PC-9 (cell line): ENCODE results near the gene DMRT1. TPM values are rescaled to one million over a fixed set of nuclear protein-coding genes. Genes with fewer than 3 reads are reported as not detected.
"Not testable (repeated sequence)": the region's sequence is repeated elsewhere in the genome, so short reads cannot be mapped to it uniquely, and the experiment has no call there.

Source experiments
- BruUV-seq: library from RNA; stranded (reverse); fragments of 400-500 nt; replicated peaks from 2 replicates; lab custom pipeline; 2021; lab: Mats Ljungman, UMichigan
- CTCF ChIA-PET: fragments of 300-600 bp; sonication (Branson Sonifier 250); formaldehyde crosslinking; loops from one replicate; lab custom pipeline; 2022; ENCODE audit warnings: antibody characterized with exemption; lab: Charles Lee
- POLR2A ChIA-PET: fragments of 300-600 bp; sonication (Branson Sonifier 250); formaldehyde crosslinking; loops from one replicate; lab custom pipeline; 2022; ENCODE audit warnings: antibody characterized with exemption; ENCODE audit not compliant: unreplicated experiment; lab: Charles Lee
- DNase-seq, 2 experiments: peaks; one replicate each; pipeline versions ENCODE4 v3.0.0 to v3.0.0-alpha.2; 2015 to 2022; ENCODE audit warnings: mixed read lengths in 1 of 2
- H2AFZ ChIP-seq: fragments of 200-600 bp; sonication (generic); 2 replicates; pipeline ENCODE4 v1.8.1; 2017; ENCODE audit warnings: antibody characterized with exemption
- H3F3A ChIP-seq: fragments of 200-600 bp; sonication (generic); 2 replicates; pipeline ENCODE4 v1.8.1; 2017; ENCODE audit warnings: antibody characterized with exemption, mild to moderate bottlenecking, low read depth; ENCODE audit not compliant: insufficient read depth
- H3K27ac ChIP-seq: fragments of 200-600 bp; sonication (generic); 2 replicates; pipeline ENCODE4 v1.6.1; 2016; ENCODE audit warnings: mixed run types
- H3K27me3 ChIP-seq: fragments of 200-600 bp; sonication (generic); 2 replicates; pipeline ENCODE4 v1.6.1; 2016; ENCODE audit warnings: low read depth, mixed run types; ENCODE audit not compliant: insufficient read depth
- H3K36me3 ChIP-seq: fragments of 200-600 bp; sonication (generic); 2 replicates; pipeline ENCODE4 v1.6.1; 2016; ENCODE audit warnings: low read depth, mixed run types
- H3K4me1 ChIP-seq: fragments of 200-600 bp; sonication (generic); replicated peaks from 2 replicates; pipeline ENCODE4 v1.6.1; 2016; ENCODE audit warnings: mixed run types; ENCODE audit not compliant: insufficient read depth
- H3K4me2 ChIP-seq: fragments of 200-600 bp; sonication (generic); 2 replicates; pipeline ENCODE4 v1.6.1; 2017; ENCODE audit warnings: mixed run types
- H3K4me3 ChIP-seq: fragments of 200-600 bp; sonication (generic); 2 replicates; pipeline ENCODE4 v1.6.1; 2016; ENCODE audit warnings: mixed run types
- H3K79me2 ChIP-seq: fragments of 200-600 bp; sonication (generic); 2 replicates; pipeline ENCODE4 v1.6.1; 2017; ENCODE audit warnings: low read depth, mixed run types
- H3K9me2 ChIP-seq: fragments of 200-600 bp; sonication (generic); 2 replicates; pipeline ENCODE4 v1.8.1; 2017; ENCODE audit warnings: mild to moderate bottlenecking; ENCODE audit not compliant: insufficient read depth
- H3K9me3 ChIP-seq: fragments of 200-600 bp; sonication (generic); 2 replicates; pipeline ENCODE4 v1.8.1; 2016; ENCODE audit warnings: low read depth; ENCODE audit not compliant: insufficient read depth
- H4K20me1 ChIP-seq: fragments of 200-600 bp; sonication (generic); 2 replicates; pipeline ENCODE4 v1.8.1; 2017; ENCODE audit not compliant: insufficient read depth
- EZH2 ChIP-seq: fragments of 200-600 bp; sonication (generic); IDR thresholded peaks from 2 replicates; pipeline ENCODE4 v1.8.0; 2017; ENCODE audit warnings: antibody characterized with exemption, low read depth
- intact Hi-C: fragments of 100-400 bp; cut with micrococcal nuclease; formaldehyde crosslinking; loops from one replicate; pipeline ENCODE4 v1.10.0; 2022; ENCODE audit not compliant: unreplicated experiment
- total RNA-seq: library from RNA; stranded (reverse); gene quantifications from 2 replicates; pipeline ENCODE4 v1.2.3, GENCODE V29; 2021
- TF ChIP-seq, protein P1 (sequence below): fragments of 200-600 bp; sonication (generic); conservative IDR thresholded peaks from 2 replicates; pipeline ENCODE4 v1.6.1; 2017; ENCODE audit warnings: mixed run types, antibody characterized with exemption, mild to moderate bottlenecking, moderate library complexity

The DMRT1 gene
- total RNA-seq, 1 experiment from 2014 or later, result not detected

GRCh38 chr9:852539-852938 is 11.0 kb downstream of the DMRT1 start:
- Histone ChIP-seq H3K9me2 (no peaks in the 10 kb centered on the region), H3K27me3 (no peaks in the 10 kb centered on the region), H2AFZ (no peak overlapping the region), H3K4me3 (no peak overlapping the region), H3F3A (no peaks in the 10 kb centered on the region), H3K79me2 (no peaks in the 10 kb centered on the region), H3K9me3 (no peaks in the 10 kb centered on the region), H4K20me1 (no peaks in the 10 kb centered on the region), H3K36me3 (no peaks in the 10 kb centered on the region), H3K27ac (no peak overlapping the region), H3K4me1 (no peaks in the 10 kb centered on the region), H3K4me2 (no peak overlapping the region)
- DNase-seq, result no peak
- TF ChIP-seq, protein P1, sequence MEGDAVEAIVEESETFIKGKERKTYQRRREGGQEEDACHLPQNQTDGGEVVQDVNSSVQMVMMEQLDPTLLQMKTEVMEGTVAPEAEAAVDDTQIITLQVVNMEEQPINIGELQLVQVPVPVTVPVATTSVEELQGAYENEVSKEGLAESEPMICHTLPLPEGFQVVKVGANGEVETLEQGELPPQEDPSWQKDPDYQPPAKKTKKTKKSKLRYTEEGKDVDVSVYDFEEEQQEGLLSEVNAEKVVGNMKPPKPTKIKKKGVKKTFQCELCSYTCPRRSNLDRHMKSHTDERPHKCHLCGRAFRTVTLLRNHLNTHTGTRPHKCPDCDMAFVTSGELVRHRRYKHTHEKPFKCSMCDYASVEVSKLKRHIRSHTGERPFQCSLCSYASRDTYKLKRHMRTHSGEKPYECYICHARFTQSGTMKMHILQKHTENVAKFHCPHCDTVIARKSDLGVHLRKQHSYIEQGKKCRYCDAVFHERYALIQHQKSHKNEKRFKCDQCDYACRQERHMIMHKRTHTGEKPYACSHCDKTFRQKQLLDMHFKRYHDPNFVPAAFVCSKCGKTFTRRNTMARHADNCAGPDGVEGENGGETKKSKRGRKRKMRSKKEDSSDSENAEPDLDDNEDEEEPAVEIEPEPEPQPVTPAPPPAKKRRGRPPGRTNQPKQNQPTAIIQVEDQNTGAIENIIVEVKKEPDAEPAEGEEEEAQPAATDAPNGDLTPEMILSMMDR, result no peak
- TF ChIP-seq EZH2, result no peak
- ChIA-PET CTCF (no interaction called here), POLR2A (no interaction called here)
- intact Hi-C loops, result no loop called here
- BruUV-seq, result no TSS peak

GRCh38 chr9:859251-859650 is 17.8 kb downstream of the DMRT1 start:
- Histone ChIP-seq H2AFZ (no peak overlapping the region), H3K4me2 (no peak overlapping the region), H4K20me1 (no peaks in the 10 kb centered on the region), H3K4me1 (no peaks in the 10 kb centered on the region), H3K27me3 (peaks cover 8% of the 10 kb centered on the region; the same call in 1 of the 2 replicates), H3K4me3 (no peak overlapping the region), H3K79me2 (no peaks in the 10 kb centered on the region), H3K9me2 (no peaks in the 10 kb centered on the region), H3K9me3 (no peaks in the 10 kb centered on the region), H3K27ac (no peak overlapping the region), H3F3A (no peaks in the 10 kb centered on the region), H3K36me3 (no peaks in the 10 kb centered on the region)
- POLR2A ChIA-PET, result no interaction called here
- no TSS peak for BruUV-seq
- DNase-seq, result no peak
- TF ChIP-seq, protein P1, result no peak
- no peak for TF ChIP-seq EZH2
- intact Hi-C loops, result no loop called here
- CTCF ChIA-PET, result no interaction called here

- Histone ChIP-seq H3K4me2 (no peak overlapping the region), H3K9me3 (no peaks in the 10 kb centered on the region), H3K27ac (no peak overlapping the region), H3K9me2 (no peaks in the 10 kb centered on the region), H3K27me3 (peaks cover 8% of the 10 kb centered on the region; the same call in 1 of the 2 replicates), H3K4me1 (no peaks in the 10 kb centered on the region), H3K79me2 (no peaks in the 10 kb centered on the region), H4K20me1 (no peaks in the 10 kb centered on the region), H3K4me3 (no peak overlapping the region), H2AFZ (no peak overlapping the region), H3F3A (no peaks in the 10 kb centered on the region), H3K36me3 (no peaks in the 10 kb centered on the region)
- POLR2A ChIA-PET, result no interaction called here
- no peak for DNase-seq
- TF ChIP-seq, protein P1, result no peak
- BruUV-seq, result no TSS peak
- intact Hi-C loops, result no loop called here
- CTCF ChIA-PET, result no interaction called here
Measured at GRCh38 chr9:860706-861105, 19.2 kb downstream of the DMRT1 start.

DNA sequence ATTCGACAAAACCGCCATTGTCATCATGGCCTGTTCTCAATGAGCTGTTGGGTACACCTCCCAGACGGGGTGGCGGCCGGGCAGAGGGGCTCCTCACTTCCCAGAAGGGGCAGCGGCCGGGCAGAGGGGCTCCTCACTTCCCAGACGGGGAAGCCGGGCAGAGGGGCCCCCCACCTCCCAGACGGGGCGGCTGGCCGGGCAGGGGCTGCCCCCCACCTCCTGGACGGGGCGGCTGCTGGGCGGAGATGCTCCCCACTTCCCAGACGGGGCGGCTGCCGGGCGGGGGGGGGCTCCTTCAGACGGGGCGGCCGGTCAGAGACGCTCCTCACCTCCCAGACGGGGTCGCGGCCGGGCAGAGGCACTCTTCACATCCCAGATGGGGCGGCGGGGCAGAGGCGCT is 20.0 kb downstream of the DMRT1 start:
- H3K79me2 ChIP-seq, H3K4me2 ChIP-seq, intact Hi-C loops, H3K4me3 ChIP-seq, H4K20me1 ChIP-seq, H3K4me1 ChIP-seq, H3K27me3 ChIP-seq, H3K9me2 ChIP-seq, BruUV-seq, H3K9me3 ChIP-seq, H3K36me3 ChIP-seq, DNase-seq, H2AFZ ChIP-seq, POLR2A ChIA-PET, H3K27ac ChIP-seq, CTCF ChIA-PET, H3F3A ChIP-seq: not testable (repeated sequence)
